Glutamatergic neuron (in vitro differentiated cells): ENCODE results near the gene TNS3. TPM values are rescaled to one million over a fixed set of nuclear protein-coding genes. Genes with fewer than 3 reads are reported as not detected.

Source experiments
- DNase-seq: peaks from one replicate; pipeline ENCODE4 v3.0.0; 2022
- H3K27ac Mint-ChIP-seq: one replicate; pipeline ENCODE4 v1.8.0; 2020; ENCODE audit warnings: mild to moderate bottlenecking, mixed read lengths, inconsistent platforms; ENCODE audit not compliant: unreplicated experiment
- H3K27me3 Mint-ChIP-seq: one replicate; pipeline ENCODE4 v1.8.0; 2020; ENCODE audit warnings: mild to moderate bottlenecking, moderate library complexity, mixed read lengths, inconsistent platforms; ENCODE audit not compliant: unreplicated experiment
- H3K36me3 Mint-ChIP-seq: one replicate; pipeline ENCODE4 v1.8.0; 2020; ENCODE audit warnings: mild to moderate bottlenecking, mixed read lengths, inconsistent platforms; ENCODE audit not compliant: unreplicated experiment
- H3K4me1 Mint-ChIP-seq: one replicate; pipeline ENCODE4 v1.8.0; 2020; ENCODE audit warnings: mild to moderate bottlenecking, low read depth, mixed read lengths, inconsistent platforms; ENCODE audit not compliant: unreplicated experiment
- H3K4me3 Mint-ChIP-seq: one replicate; pipeline ENCODE4 v1.8.0; 2020; ENCODE audit warnings: mild to moderate bottlenecking, mixed read lengths, inconsistent platforms; ENCODE audit not compliant: unreplicated experiment
- H3K9me3 Mint-ChIP-seq: one replicate; pipeline ENCODE4 v1.8.0; 2020; ENCODE audit warnings: mild to moderate bottlenecking, moderate library complexity, mixed read lengths, inconsistent platforms; ENCODE audit not compliant: unreplicated experiment
- total RNA-seq: library from RNA; stranded (reverse); fragmentation: NEBNext Ultra II Directional; extraction: Animal tissue kit (Norgen Biotek cat#: 25700); gene quantifications from one replicate; pipeline ENCODE4 v1.2.1, GENCODE V29; 2021; ENCODE audit not compliant: unreplicated experiment
- TF ChIP-seq, protein P1 (sequence below): fragments of 200-600 bp; sonication (generic); IDR thresholded peaks from one replicate; pipeline ENCODE4 v1.5.0; 2021; ENCODE audit not compliant: partially characterized antibody, unreplicated experiment

TNS3 gene
- total RNA-seq, 1 donor from 2014 or later = 3.8 TPM

DNA sequence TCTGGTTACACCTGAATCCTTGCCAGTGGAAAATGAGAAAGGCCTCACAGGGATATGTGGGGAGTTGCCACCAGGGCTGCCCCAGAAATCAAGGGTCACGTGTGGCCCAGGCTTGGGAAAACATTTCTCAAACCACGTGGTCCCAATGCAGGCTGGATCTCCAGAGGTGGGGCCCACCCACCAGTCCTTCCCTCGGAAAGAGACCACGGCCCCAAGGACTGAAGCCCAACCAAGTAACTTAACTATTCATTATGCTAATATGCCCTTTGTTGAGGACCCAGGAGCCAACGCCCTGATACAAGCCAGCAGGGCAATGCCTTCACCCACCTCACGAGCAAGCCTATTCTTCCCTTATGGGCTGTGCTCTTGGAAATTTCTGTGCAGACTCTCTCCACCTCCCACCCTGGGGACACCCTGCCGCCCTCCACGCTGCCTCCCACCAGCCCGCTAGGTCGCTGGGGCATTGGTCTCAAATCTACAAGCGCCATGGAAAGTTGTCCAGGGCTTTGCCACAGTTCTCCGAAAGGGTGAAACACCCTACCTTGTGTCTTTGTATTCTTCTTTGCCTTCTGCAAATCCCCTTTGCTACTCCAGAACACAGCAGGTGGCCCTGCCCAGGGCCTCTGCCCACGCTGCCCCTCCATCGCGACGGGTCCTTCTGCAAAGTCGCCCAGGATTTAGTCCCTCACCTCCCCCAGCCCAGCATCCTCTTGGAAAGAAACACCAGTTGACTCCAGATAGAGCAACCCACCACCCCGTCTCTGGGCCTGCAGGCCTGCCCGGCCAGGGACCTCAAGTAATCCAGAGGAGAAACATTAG is 8.8 kb downstream of the TNS3 start:
- TF ChIP-seq, protein P1, sequence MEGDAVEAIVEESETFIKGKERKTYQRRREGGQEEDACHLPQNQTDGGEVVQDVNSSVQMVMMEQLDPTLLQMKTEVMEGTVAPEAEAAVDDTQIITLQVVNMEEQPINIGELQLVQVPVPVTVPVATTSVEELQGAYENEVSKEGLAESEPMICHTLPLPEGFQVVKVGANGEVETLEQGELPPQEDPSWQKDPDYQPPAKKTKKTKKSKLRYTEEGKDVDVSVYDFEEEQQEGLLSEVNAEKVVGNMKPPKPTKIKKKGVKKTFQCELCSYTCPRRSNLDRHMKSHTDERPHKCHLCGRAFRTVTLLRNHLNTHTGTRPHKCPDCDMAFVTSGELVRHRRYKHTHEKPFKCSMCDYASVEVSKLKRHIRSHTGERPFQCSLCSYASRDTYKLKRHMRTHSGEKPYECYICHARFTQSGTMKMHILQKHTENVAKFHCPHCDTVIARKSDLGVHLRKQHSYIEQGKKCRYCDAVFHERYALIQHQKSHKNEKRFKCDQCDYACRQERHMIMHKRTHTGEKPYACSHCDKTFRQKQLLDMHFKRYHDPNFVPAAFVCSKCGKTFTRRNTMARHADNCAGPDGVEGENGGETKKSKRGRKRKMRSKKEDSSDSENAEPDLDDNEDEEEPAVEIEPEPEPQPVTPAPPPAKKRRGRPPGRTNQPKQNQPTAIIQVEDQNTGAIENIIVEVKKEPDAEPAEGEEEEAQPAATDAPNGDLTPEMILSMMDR = no peak
- no peak overlapping the region for H3K27ac Mint-ChIP-seq
- H3K27me3 Mint-ChIP-seq = peaks cover 2% of the 10 kb centered on the region
- no peaks in the 10 kb centered on the region for H3K36me3 Mint-ChIP-seq
- peaks cover 5% of the 10 kb centered on the region for H3K9me3 Mint-ChIP-seq
- H3K4me3 Mint-ChIP-seq = no peak overlapping the region
- no peak for DNase-seq
- peaks cover 12% of the 10 kb centered on the region for H3K4me1 Mint-ChIP-seq

DNA sequence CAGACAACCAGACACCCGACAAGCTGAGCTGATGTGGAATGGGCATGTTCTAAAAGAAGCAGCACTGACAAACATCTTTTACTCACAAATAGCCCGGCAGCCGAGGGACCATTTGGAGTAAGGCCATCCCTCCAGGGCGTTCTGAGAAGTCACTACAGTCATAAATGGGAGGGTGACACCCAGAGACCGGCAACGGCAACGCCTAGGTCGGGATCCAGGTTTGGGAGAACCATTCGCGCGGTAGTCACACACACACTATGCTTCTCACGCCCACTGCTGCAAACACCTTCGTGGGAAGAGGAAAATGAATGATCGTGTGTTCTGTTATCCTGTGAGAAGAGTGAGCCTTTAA is 9.8 kb downstream of the TNS3 start:
- DNase-seq = no peak
- Mint-ChIP-seq H3K4me1 (peaks cover 12% of the 10 kb centered on the region), H3K9me3 (peaks cover 5% of the 10 kb centered on the region), H3K36me3 (no peaks in the 10 kb centered on the region), H3K27me3 (peaks cover 7% of the 10 kb centered on the region), H3K4me3 (no peak overlapping the region), H3K27ac (no peak overlapping the region)
- TF ChIP-seq, protein P1 = no peak

DNA sequence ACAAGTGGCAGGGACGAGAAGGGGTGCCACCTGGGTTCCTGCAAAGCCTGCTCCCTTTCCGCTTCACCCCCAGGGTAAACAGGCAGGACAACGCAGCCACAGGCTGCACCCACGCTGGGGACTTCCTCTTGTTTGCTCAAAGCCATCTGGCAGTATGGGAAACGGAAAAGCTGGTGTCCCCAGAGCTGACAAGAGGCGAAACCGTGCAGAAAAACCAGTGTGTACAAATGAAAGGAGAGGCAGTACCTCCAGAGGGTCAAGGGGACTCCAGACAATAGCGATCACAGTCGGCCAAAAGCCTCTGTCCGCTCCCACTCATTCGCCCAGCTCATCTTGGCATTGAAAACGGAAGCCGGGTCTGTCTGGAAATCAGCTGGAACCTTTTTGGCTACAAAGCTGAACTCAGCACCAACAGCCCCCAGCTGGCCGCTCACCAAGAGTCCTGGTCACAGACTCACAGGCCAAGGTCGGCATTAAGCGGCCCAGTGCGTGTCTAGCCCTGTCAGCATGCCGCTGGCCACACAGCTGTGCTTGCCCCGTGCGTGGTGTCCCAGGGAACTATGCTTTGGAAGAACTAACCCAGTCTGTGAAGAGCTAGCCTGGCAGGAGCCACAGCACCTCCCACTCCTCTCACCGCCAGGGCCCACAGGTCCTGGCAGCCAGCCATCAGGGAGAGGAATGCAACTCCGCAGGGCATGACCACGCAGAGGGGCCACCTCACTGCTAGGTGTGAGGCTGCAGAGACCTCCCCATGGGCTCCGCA is 10.4 kb downstream of the TNS3 start:
- H3K9me3 Mint-ChIP-seq = peaks cover 5% of the 10 kb centered on the region
- H3K4me1 Mint-ChIP-seq = peaks cover 12% of the 10 kb centered on the region
- TF ChIP-seq, protein P1 = no peak
- peak overlapping the region; percentile 1 for H3K4me3 Mint-ChIP-seq
- H3K27ac Mint-ChIP-seq = no peak overlapping the region
- peaks cover 7% of the 10 kb centered on the region for H3K27me3 Mint-ChIP-seq
- DNase-seq = no peak
- H3K36me3 Mint-ChIP-seq = no peaks in the 10 kb centered on the region

DNA sequence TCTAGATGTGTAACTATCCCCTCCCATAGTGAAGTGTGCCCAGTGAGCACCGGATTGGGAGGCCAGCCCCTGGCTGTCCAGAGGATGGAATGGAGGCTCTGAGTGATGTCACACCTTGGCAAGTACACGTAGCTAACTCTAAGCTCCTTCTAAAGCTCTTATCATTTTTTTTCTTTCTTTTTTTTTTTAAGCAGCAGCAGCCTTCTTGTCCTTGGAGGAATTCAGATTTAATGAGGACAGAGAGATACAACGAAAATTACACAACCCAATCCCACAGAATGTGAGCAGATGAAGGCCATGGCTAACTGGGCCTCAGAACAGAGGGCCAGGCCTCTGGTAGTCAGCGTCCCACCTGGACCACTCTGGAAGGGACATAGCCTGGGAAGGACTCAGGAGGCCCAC is 11.3 kb downstream of the TNS3 start:
- H3K4me3 Mint-ChIP-seq = peak overlapping the region; percentile 3
- H3K9me3 Mint-ChIP-seq = peaks cover 4% of the 10 kb centered on the region
- H3K27me3 Mint-ChIP-seq = peaks cover 7% of the 10 kb centered on the region
- DNase-seq = no peak
- TF ChIP-seq, protein P1 = no peak
- H3K27ac Mint-ChIP-seq = no peak overlapping the region
- H3K4me1 Mint-ChIP-seq = peaks cover 12% of the 10 kb centered on the region
- no peaks in the 10 kb centered on the region for H3K36me3 Mint-ChIP-seq

DNA sequence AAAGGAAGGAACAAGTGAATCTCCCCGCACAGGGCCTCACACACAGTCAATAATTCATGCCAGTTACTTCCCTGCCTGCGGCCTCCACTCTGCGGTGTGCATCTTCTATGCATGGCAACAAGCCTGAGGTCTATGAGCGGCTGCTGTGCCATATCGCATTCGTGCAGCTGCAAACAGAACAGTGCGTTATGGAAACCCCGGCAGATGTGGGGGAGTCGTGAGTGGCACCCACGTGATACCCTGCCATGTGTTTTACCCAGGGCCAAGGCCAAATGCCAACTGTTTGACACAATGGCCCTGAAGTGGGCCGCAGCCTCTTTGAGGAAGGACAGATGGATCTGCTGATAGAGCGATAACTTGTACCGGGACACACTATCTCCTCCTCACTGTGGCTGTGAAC is 13.4 kb downstream of the TNS3 start:
- Mint-ChIP-seq H3K27ac (no peak overlapping the region), H3K27me3 (peaks cover 7% of the 10 kb centered on the region), H3K36me3 (no peaks in the 10 kb centered on the region), H3K4me1 (peaks cover 12% of the 10 kb centered on the region), H3K9me3 (peaks cover 4% of the 10 kb centered on the region), H3K4me3 (no peak overlapping the region)
- TF ChIP-seq, protein P1 = no peak
- DNase-seq = no peak
